Measurements from ENCODE around the gene ECI1.

GRCh38 chr16:2252806-2253148 lies 1.4 kb upstream of the ECI1 start:
- TF ChIP-seq CTCF (conservative IDR thresholded peaks at IDR 0.05): no peak
- no peak for TF ChIP-seq ZFX (IDR thresholded peaks at IDR 0.05)
